IPS DF 4.7 (cell line): Measurements from ENCODE around the gene FUT2.

Experiments used
- DNase-seq: peaks from one replicate; pipeline ENCODE4 v3.0.0-alpha.2; 2013; ENCODE audit warnings: low spot score; ENCODE audit errors: extremely low read depth

Gene FUT2

DNA sequence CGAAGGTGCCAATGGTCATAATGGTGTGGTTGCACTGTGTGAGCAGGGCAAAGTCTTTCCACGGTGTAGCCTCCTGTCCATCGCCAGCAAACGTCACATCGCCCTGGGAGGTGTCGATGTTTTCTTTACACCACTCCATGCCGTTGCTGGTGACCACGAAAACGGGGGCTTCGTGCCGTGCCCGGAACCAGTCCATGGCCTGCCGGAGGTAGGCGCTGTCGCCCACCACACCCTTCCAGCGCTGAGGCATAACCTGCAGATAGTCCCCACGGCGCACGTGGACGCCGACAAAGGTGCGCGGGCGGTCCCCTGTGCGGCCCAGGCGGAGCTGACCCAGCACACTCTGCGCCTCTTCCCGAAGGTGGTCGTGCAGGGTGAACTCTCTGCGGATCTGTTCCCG, 54.6 kb downstream of the FUT2 start:
- DNase-seq = no peak

DNA sequence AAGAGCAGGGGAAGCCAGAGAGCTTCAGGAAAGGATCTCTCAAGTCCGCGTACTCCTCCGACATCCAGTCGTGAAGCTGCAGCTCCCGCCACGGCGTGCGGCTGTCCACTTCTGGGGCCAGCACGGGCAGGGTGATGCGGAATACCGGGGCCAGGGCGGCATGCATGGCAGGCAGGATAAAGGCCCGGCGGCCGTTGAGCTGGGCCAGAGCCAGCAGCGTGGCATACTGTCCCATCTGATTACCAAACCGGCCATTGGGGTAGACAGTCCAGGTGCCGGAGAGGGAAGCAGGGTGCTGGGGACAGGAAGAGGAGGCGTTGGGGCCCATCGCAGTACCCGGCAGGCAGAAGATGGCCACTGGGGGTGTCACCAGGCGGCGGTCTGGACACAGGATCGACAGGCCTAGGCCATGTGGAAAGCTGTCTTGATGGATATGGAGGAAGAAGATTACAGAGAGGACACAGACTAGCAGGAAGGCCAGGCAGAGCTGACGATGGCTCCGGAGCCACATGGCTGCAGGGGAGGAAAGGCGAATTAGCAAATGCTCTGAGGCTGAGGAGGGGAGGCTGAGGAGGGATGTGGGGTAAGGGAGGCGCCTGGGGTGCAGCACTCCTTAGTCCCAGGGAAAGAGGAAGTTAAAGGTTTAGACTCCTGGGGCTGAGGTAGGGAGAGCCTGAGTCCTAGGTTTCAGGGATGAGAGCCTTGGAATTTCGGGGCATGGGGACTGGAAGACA, 55.2 kb downstream of the FUT2 start:
- no peak for DNase-seq

DNA sequence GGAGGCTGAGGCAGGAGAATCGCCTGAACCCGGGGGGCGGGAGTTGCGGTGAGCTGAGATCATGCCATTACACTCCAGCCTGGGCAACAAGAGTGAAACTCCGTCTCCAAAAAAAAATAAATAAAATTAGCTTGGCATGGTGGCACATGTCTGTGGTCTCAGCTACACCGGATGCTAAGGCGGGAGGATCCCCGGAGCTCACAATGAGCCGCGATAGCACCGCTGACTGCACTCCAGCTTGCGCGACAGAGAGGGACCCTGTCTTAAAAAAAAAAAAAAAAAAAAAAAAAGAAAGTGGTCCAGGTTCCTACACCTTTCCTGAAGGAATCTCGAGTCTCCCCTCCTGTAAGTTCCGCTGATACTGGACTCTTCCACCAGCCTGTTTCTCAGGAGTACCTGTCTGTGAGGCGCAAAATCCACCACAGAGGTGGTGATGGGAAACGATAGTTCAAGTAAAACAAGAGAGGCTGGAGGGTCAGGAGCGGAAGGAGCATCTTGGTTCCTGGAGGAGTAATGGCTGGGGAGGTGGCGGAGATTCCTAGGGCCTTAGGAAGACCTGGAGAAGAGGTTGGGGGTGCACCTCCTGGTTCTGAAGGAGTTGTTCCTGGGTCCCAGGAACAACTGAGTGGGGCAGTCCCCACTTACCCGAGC, 56.2 kb downstream of the FUT2 start:
- no peak for DNase-seq

DNA sequence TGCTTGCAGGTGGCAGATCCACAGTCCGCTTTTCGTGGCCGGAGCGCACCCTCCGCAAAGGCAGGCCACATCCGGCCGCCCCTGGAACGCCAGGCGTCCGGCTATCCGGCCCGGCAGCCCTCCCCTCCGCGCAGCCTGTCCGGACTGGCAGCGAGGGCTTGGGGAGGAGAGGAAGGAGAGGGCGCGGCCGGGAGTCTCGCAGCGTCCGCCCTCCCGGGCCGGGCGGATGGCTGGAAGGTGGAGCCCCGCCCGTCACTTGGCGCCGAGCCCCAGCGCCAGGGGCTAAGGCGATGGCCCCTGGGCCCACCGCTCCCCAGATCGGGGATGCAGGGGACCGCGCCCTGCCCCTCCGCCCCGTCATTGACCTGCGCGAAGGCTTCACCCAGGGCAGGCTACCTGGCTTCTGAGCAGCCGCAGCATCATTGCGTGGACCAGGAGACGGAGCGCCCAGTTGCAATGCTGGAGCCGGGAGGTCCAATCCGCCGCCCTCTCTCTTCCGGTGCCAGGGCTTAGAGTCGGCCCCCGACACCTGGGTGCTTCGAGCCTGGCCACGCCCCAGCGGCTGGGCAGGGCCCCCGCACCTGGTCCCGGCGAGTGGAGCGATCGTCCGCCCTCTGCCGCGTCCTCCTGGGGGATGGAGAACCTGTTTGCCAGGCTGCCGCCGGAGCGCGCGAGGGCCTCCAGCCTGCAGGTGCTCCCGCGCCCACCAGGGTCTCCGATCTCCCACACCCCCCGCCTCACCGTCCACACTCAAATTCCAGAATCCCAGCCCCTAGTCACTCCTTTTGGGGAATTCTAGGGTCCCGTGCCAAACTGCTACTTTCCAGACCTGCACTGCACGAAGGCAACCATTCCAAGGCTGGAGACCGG, 57.0 kb downstream of the FUT2 start, which contains the start of gene FUT1:
FUT1 (minus strand) TSS at position 146 of the 870 bp plus-strand sequence. CDS start 1,360 bp downstream, outside the sequence.
- no peak for DNase-seq

DNA sequence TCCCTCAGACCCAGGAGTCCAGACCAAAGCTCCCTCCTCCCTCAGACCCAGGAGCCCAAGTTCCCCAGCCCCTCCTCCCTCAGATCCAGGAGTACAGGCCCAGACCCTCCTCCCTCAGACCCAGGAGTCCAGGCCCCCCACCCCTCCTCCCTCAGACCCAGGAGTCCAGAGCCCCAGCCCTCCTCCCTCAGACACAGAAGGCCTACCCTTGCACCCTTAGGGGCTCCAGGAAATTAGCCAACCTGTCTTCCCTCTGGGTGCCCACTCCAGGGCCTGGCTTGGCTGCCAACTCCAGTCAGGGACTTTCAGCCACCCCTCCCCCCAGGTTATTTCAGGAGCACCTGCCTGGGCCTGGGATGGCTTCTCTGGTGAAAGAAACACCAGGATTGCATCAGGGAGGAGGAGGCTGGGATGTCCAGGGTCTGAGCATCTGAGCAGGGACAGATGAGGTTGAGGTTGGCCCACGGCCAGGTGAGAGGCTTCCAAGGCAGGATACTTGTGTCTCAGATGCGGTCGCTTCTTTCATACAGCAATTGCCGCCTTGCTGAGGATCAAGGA, 59.4 kb downstream of the FUT2 start, which contains the start of gene FGF21:
FGF21 (plus strand) TSS at position 441 of the 558 bp plus-strand sequence. CDS start 713 bp downstream, outside the sequence.
- DNase-seq = no peak
